ENCODE results near the gene SUCO.

DNA sequence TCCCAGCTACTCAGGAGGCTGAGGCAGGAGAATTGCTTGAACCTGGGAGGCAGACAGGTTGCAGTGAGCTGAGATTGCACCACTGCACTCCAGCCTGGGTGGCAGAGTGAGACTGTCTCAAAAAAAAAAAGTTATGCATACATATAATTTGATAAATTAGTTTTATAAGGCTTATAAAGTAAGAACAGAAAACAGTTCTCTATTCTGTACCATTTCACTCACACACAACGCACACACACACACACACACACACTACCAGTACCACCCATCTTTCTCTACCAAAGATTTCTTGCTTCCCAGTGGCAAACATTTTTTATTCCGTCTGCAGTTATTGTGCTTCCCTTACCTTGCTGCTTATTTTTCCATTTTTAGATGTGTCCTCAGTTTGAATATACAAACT lies 79.5 kb downstream of the SUCO start:
- TF ChIP-seq, protein P1, sequence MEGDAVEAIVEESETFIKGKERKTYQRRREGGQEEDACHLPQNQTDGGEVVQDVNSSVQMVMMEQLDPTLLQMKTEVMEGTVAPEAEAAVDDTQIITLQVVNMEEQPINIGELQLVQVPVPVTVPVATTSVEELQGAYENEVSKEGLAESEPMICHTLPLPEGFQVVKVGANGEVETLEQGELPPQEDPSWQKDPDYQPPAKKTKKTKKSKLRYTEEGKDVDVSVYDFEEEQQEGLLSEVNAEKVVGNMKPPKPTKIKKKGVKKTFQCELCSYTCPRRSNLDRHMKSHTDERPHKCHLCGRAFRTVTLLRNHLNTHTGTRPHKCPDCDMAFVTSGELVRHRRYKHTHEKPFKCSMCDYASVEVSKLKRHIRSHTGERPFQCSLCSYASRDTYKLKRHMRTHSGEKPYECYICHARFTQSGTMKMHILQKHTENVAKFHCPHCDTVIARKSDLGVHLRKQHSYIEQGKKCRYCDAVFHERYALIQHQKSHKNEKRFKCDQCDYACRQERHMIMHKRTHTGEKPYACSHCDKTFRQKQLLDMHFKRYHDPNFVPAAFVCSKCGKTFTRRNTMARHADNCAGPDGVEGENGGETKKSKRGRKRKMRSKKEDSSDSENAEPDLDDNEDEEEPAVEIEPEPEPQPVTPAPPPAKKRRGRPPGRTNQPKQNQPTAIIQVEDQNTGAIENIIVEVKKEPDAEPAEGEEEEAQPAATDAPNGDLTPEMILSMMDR (conservative IDR thresholded peaks at IDR 0.05; ENCODE audit: low read depth, low read length): no peak
- TF ChIP-seq EZH2 (IDR thresholded peaks at IDR 0.05; ENCODE audit: borderline replicate concordance, low read depth, low read length, poor library complexity, severe bottlenecking): no peak
